Prostate gland (tissue), 2 donors: ENCODE results near the gene CD40LG.

ENCODE experiments used
- POLR2A ChIP-seq: fragments of 450-650 bp; IDR thresholded peaks from one replicate; pipeline ENCODE4 v1.6.1; 2016; ENCODE audit warnings: antibody characterized with exemption, mild to moderate bottlenecking
- POLR2AphosphoS5 ChIP-seq: sonication (generic); formaldehyde crosslinking; IDR thresholded peaks from one replicate; pipeline ENCODE4 v1.6.1; 2017; ENCODE audit warnings: antibody characterized with exemption
- TF ChIP-seq, protein P1 (sequence below), 4 experiments: fragments of 200-600 bp in 2 of 4; fragments of 450-650 bp in 2 of 4; sonication (generic) in 2 of 4; IDR thresholded peaks; 1 replicate in 3 of 4; 2 replicates in 1 of 4; pipeline ENCODE4 v1.5.1; 2016 to 2019; ENCODE audit warnings: antibody characterized with exemption in 4 of 4, mild to moderate bottlenecking in 2 of 4, moderate library complexity in 2 of 4

DNA sequence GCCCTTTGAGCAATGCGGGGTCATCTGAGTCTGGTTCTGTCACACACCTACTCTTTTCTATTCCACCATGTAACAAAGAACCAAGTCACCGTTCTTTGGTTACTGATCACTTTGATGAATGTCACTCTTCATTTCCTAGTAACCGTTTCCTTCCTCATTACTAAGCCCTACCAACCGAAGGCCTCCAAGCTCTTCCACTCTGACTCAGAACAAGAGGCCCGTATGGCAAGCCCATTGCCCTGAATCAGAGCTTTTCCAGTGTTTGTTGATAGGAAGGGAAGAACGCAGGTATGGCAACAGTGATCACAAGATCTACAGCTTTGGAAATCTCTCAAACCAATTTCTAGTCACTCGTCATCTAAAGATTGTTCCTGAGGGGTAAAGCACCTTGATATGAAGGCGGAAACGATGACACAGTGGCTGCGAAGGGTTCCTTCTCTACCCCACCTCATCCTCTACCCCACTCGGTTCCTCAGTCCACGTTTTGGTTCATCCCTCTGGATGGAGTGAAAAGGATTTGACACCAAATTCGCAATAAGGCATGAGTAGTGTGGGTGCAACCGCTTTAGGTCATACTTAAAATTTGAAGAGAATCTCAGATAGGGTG lies 28.0 kb upstream of the CD40LG start:
- TF ChIP-seq, protein P1, sequence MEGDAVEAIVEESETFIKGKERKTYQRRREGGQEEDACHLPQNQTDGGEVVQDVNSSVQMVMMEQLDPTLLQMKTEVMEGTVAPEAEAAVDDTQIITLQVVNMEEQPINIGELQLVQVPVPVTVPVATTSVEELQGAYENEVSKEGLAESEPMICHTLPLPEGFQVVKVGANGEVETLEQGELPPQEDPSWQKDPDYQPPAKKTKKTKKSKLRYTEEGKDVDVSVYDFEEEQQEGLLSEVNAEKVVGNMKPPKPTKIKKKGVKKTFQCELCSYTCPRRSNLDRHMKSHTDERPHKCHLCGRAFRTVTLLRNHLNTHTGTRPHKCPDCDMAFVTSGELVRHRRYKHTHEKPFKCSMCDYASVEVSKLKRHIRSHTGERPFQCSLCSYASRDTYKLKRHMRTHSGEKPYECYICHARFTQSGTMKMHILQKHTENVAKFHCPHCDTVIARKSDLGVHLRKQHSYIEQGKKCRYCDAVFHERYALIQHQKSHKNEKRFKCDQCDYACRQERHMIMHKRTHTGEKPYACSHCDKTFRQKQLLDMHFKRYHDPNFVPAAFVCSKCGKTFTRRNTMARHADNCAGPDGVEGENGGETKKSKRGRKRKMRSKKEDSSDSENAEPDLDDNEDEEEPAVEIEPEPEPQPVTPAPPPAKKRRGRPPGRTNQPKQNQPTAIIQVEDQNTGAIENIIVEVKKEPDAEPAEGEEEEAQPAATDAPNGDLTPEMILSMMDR (IDR thresholded peaks at IDR 0.05), result no peak
- TF ChIP-seq POLR2AphosphoS5 (no peak), POLR2A (no peak)
